Activated CD4-positive, CD25-positive, alpha-beta regulatory T cell treated with anti-CD3 and anti-CD28 coated beads, Interleukin-2, amount 50 U/mL, for 16 hours (primary cell): ENCODE measurements around the gene MSI2.

ENCODE experiments used
- DNase-seq: peaks from one replicate; pipeline ENCODE4 v3.0.0-alpha.2; 2020; ENCODE audit warnings: low read depth, low spot score

Gene MSI2

DNA sequence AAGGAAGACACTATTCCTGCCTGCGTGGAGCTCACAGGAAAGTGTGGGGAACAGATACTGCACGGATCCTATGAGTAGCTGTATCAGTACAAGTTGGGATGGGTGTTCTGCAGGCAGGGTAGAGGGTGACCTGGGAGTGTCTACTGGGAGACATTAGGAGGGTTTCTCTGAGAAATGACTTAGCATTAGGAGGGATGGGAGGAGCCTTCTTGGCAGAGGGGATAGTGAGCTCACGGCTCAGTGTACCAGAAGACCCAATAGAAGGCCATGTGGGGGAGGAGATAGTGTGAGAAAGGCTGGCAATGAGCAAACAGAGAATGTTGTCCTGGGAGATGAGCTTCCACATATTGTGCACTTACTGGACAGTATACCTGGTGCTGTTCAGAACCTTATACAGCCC lies 109.1 kb downstream of the MSI2 start:
- DNase-seq, result no peak

DNA sequence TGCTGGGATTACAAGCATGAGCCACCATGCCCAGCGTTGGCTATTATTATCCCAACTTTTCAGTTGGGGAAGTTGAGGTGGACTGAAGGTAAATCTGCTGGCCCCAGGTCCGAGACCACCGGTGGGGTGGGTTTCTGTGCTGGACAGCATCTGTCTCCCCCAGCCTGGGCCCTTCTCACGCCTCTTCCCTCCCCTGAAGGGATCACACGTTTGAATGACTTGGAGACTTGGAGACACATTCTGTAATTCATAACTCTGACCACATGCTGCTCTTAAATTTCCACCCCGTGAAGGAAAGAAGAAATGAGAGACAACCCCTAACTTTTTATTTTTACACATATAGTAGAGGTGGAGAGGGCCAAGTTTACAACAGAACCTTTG lies 109.8 kb downstream of the MSI2 start:
- no peak for DNase-seq

DNA sequence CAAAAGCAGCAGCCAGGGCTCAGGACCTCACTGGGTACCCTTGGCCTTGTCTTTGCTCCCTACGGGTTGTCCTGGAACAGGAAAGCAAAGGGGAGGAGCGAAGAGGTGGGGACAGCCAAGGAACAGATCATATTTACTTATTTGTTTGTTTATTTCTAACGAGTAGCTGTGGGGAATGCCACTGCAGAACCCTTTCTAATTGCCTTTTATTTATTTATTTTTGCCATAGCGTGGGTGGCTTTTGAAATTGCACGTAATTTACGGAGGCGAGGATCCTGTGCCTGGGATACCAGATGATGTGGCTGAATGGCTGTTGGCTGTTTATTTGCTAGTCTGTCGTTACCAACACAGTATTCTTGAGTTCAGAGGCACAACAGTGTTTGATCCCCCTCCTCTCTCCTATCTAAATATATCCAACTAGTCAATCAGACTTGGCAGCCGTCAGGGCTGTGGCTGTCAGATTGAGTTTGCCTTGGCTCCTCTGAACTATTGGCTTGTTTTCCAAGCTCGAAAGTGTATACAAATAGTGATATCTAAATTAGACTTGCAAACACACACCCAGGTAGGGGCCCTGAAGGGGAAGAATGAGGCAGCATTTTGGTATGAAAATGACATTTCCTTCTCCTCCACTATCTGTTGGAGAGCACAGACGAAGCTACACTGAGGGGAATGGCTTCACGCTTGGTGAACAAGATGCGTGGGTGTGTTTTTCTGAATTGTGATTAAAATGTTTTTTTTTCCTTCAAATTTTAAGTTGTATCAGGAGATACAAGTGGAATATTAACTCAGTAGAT lies 110.4 kb downstream of the MSI2 start:
- no peak for DNase-seq

DNA sequence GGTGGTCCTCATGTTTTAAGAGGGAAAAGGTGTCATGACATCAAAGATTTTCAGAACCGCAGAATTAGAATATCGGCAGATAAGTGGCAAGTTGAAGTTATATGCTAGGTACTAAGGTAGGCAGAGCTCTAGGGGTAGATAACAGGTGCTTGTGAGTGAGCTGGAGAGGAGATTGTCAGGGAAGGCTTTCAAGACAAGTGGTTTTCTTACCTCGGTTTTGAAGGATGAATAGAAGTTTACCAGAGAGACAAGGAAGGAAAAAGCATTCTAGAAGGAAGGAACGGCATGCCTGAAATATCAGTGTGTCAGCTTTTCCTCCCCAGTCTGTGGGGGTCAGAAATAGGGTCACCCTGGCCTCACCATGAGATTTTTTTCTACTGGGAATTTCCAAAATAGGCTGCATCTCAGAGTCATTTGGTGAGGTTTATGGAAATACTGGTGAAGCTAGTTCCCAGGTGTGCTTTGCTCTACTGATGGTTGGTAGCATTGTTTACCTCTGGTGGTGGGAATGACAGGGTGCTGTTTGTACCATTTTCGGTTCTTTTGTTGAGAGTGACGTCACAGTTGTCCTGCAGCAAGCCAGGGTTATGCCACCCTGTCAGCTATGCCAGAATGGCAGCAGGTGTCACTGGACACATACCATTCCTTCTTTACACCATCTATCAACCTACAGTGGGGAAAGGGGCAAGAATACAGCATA lies 112.5 kb downstream of the MSI2 start:
- DNase-seq, result no peak

DNA sequence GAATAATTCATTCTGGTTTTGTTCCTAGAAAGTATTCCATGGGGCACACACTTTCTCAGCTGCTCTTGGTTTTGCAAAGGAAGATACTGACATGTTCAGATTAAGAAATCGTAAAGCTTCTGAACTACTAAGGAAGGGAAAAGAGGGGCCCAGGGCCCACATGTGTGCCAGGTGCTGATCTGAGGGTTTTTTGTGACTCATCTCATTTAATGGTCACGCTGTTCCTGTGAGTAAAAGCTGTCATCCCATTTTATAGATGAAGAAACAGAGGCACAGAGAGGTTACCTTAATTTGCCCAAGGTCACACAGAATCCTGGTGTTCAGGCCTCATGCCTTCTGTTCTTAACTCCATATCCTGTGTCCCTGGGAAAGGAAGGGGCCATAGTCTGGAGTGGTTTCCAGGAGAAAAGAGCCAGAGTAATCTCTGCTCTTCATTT lies 113.2 kb downstream of the MSI2 start:
- DNase-seq, result no peak

DNA sequence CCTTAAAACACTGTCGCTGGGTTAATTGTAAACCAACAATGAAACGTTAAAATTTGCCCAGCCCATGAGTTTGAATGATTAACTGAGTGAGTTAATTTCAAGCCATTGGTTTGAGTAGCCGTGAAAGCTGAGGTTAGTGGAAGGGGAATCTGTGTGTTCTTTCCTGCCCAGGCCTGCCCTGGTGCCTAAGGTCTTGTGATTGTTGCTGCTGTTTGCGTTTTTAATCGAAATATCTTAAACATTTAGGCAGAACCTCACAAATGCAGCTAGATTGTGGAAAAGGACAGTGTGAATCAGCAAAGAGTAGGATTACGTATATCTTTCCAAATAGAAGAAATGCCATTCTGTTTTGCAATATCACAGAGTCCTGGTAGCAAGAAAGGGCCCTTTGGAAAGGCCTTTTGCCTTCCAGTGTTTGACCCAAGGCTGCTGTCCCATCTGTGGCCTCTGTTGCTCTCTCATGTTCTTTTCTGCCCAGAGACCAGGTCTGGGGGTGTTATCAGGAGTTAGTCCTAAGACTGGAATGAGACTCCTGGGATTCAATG lies 113.8 kb downstream of the MSI2 start:
- no peak for DNase-seq

DNA sequence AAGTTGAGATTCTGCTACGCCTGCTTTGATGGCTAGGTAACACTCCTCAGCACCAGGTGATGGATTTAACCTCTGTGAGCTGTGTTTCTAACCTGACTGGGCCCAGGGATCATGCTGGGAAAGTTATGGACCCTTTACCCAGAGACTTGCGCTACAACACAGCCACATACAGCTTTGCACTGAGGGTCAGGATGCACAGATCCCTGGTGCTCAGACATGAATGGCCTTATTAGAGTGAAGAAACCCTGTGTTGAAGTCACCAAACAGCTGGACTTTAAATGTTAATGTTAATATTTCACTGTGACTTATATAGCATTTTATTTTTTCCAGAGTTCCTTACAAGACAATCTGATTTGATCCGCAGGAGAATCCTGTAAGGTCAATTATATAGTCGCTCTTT lies 114.3 kb downstream of the MSI2 start:
- no peak for DNase-seq

DNA sequence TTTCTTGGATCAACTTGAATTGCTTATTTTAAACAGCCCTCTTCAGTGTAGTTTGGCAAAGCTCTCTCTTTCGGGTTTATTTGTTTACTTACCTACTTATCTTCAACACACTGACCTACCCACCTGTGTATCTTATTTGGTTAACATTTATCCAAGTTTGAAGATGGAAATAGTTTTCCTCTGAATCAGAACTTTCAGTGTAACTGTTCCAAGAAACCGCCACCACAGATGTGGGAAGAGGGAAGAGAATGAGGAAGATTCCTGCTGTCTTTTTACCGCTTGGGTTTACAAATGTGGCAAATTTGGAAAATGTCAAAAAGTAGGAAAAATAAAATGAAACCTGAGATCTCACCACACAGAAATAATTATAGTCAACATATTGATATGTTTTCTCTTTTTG lies 115.8 kb downstream of the MSI2 start:
- no peak for DNase-seq

DNA sequence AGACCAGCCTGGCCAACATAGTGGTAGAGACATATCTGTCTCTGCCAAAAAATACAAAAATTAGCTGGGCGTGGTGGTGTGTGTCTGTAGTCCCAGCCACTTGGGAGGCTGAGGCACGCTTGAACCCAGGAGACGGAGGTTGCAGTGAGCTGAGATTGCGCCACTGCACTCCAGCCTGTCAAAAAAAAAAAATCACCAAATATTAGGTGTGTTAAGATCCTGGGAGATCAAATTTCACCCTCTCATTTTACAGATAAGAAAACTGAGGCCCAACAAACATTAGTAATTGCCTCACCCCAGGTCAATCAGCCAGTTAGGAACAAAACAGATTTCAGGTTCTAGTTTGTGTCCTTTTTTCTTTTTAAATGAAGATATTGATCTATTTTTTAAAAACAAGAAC lies 116.7 kb downstream of the MSI2 start:
- DNase-seq, result no peak

DNA sequence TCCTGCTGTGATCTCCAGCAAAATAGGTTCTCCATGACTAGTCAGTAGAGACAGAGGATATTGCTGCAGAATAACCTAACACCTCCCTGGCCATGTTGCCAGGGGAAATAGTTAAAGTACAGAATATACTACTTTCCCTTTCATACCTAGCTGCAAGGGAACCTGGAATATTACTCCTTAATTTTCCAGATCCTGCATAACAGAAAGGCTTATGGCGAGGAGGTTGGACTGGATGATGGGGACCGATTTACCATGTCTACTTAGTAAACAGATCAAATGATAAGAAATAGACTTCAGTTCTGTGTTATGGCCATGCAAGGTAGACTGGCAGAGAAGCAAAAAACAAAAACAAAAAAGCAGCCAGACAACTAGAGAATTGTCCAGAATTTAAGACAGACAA lies 117.4 kb downstream of the MSI2 start:
- DNase-seq, result no peak

DNA sequence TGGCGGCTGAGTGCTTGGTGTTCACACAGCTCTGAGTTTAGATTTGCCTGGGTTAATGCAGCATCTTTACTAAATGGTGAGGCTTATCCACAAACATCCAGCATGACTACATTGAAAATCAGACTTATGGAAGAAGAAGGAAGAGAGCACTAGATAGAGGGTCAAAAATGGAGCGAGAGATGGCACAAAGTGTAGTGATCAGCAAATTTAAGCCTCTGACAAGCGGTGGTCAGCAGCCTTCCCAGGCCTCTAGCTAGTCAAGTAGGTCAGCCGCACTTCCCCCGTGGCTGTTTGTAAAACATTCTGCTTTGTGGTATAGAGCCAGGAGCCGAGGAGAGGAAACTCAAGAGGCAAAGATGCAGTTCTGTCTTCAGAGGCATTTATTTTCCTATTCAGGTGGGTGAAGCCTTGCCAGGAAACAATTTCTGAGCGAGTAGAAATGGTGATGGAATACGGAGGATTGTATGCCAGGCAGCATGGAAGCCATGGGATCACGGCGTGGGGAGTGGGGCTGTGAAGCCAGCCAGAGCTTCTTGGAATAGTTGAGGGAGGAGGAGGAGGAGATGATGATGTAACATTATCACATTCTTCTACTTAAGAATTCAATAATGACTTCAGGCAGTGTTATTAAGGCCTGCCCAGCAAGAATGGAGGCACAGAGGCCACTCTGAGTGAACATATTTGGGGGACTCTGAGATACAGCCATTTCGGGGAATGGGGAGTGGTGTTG lies 118.9 kb downstream of the MSI2 start:
- DNase-seq, result no peak

DNA sequence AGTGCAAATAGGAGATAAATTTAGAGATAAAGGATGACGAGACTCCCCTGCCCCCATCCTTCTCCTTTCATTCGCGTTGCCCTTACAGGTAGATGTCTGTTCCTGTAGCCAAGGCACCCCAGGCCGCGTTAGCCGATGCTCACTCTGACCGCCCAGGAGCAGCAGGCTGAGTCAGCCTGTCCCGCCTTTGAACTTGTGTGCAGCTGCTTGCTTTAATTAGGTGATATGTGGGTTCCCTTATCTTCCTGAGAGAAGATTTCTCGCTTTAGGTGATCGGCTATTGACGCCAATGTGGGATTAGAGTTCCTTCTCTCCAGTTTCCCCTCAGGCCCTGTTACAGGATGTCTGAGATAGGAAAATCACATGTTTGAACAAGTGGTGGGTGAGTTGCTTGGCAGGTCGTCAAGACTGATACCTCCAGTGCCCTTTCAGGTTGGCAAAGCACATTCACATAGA lies 119.5 kb downstream of the MSI2 start:
- no peak for DNase-seq

DNA sequence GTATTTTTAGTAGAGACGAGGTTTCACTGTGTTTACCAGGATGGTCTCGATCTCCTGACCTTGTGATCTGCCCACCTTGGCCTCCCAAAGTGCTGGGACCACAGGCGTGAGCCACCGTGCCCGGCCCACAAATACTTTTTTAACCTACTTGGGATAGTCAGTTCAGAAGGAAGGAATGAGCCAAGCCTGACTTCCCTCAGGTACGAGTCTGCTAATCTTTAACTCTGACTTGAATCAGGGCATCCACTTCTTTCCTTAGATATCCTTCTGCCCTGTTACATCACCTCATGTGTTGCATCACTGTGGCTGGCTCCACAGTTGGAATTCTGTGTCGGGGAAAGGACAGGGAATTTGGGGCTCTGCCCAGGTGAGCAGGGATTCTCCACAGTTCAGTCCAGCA lies 120.8 kb downstream of the MSI2 start:
- DNase-seq, result no peak

DNA sequence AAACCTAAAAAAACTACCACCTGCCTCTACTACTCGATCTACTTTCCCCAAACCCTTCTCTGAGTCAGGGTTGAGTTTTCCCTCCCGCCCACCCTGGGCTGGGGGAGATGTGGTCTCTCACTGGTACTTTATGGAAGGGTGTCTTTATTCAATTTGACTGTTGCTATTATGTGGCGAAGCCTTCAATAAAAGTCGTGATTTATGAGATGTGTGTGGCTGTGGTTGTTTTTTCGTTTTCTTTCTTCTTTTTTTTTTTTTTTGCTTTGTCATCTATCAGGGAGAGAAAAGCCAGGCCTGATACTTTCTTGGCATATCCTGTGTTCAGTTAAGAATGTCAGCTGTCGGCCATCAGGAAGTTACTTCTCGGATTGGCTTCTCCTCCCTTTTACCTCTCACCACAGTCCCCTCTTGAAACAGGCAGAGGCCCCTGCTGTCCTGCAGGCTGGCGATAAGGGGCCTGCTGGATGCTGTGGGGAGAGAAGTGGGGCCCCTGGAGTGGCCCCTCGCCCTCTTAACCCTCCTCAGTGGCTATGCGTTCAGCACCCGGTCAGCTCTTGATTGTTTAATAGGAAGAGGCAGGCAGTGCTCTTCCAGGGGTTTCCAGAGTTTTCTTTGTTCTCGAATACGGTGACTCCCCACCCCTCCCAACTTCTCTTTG lies 123.0 kb downstream of the MSI2 start:
- no peak for DNase-seq

DNA sequence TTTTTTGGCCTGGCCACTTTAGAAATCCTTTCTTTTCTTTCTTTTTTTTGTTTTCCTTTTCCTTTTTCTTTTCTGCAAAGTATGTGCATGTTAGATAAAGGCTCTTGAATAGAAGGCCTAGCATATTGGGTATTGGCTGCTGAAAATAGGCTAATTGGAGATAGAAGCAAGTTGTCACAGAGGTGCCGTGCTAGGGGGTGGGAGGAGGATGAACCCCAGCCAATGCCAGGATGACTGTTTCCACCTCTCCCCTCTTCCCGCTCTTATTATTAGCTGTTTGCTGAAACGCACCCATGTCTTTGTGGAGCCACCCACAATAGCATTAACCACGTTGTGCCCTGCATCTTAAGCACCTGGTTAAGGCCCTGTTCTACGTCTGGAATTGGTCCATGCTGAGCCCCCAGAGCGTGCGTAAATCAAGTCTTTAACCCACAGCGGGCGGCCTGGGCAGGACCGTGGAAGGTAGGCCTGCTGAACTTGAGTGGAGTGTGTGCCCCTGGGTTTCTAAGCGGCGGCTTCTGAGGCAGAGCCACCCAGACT lies 123.6 kb downstream of the MSI2 start:
- no peak for DNase-seq

DNA sequence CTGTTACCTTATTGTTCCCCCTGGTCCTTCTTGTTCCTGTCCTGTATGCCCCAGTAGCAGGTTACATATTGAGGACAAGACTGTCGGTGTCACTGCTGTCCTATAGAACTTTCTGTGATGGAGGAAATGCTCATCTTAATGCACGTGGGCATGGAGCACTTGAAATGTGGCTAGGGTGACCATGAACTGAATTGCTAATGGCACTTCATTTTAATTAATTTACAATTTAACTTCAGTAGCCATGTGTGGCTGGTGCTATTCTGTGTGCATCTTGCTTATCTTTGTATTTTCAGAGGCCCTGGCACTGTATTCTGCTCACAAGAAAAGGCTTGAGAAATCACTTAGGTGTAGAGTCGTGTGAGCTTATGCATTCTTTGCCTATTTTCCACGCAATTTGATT lies 125.2 kb downstream of the MSI2 start:
- no peak for DNase-seq

DNA sequence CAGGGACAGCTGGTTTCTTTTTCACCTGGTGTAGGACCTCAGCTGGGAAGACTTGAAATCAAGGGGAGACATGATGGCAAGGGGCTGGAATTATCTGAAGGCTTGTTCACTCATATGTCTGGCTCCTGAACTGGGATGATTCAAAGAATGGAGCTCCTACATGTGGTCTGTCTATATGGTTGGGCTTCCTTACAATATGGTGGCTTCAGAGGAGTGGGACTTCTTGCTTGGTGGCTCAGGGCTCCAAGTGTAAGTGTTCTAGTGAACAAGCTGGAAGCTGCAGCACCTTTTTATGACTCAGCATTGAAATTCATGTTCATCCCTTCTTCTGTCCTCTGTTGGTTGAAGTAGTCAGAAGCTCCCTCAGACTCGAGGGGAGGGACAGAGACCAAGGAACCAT lies 127.9 kb downstream of the MSI2 start:
- DNase-seq, result no peak

DNA sequence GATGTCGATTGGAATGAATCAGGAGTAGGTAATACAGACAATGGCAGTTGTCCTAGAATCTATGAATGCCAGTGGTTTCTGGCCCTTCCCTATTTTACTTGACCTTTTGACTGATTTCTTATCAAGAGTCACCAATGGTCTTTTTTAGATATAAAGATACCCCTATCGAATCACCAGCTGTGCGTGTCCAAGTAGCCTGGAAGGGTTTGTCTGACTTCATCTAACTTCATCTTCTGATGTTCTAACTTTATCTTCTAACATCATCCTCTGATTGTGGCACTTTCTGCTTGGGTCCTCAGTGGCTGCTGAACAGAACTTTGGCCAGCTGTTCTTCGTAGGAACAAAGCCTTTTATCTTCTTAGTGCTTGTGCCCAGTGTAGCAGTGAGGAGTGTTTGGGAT lies 129.7 kb downstream of the MSI2 start:
- DNase-seq, result no peak

DNA sequence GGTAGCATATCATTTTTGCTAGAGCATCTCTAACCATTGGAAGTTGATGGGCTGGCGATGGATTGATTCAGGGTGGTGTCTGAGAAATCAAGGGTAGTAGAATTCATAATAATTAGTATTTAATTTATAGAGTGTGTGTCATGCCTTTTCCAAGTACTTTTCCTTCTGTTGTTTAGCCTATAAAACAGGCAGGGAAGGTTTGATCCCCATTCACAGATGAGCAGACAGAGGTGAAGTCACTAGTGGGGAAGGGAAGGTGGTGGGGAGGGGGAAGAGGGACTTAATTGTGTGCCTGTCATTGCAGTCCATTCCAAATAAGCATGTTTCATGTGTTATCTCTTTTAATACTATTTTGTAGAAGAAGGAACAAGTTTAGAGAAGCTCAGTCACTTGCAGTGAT lies 131.3 kb downstream of the MSI2 start:
- no peak for DNase-seq

DNA sequence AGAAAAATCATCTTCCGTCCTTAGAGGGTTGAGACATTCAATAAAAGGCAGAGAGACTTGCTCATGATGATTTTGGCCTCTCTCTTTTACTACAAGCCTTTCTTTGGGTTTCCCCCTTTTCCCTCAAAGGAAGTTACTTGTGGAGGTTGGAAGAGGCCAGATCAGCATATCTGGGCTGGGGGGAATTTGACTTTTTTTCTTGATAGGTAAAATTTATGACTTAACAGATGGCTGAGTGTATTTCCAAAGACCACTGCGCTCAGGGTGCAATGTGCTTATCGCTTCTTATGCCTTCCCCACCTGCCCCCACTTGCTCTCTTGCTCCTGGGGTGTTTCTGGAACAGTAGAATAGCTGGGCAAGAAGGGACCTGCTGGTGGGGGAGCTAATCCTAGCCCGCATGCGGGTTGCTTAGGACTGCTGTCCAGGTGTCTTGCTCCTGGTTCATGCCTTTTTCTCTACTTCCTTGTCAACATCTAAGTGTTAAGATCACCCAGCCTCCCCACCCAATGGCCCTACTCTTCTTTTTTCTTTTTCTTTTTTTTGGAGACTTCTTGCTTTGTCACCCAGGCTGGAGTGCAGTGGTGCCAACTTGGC lies 131.9 kb downstream of the MSI2 start:
- no peak for DNase-seq

DNA sequence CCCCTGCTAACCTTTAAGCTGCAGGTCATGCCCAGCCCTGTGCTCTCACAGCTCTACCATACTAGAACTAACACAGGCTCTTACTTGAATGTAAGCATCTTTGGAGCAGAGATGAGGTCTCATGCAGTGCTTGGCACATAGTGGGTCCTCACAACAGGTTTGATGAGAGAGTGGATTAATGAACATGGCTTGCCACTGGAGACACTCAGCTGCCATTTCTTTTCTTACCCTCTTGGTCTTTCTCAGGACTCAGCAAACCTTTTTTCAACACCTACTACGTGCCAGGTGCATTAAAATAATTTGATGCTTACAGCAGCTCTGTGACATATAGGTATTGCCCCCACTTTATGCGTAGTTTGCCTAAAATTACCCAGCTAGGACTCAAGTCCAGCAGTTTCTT lies 133.2 kb downstream of the MSI2 start:
- DNase-seq, result no peak
